Suprapubic skin (tissue), 4 donors: ENCODE data around the gene ATG16L2. TPM values are rescaled to one million over a fixed set of nuclear protein-coding genes. Genes with fewer than 3 reads are reported as not detected.

Source experiments
- DNase-seq, 2 donors: peaks; one replicate each; pipeline ENCODE4 v3.0.0-alpha.2; 2019; ENCODE audit warnings: low spot score in 2 of 2
- H3K27ac ChIP-seq: fragments of 200-600 bp; sonication (generic); one replicate; pipeline ENCODE4 v1.5.1; 2019
- H3K27me3 ChIP-seq: fragments of 200-600 bp; sonication (generic); one replicate; pipeline ENCODE4 v1.5.1; 2019
- H3K36me3 ChIP-seq: fragments of 200-600 bp; sonication (generic); one replicate; pipeline ENCODE4 v1.5.1; 2019
- H3K4me1 ChIP-seq: fragments of 200-600 bp; sonication (generic); one replicate; pipeline ENCODE4 v1.5.1; 2019
- H3K4me3 ChIP-seq: fragments of 200-600 bp; sonication (generic); one replicate; pipeline ENCODE4 v1.5.1; 2019; ENCODE audit warnings: mild to moderate bottlenecking
- H3K9me3 ChIP-seq: fragments of 200-600 bp; sonication (generic); one replicate; pipeline ENCODE4 v1.5.1; 2019
- CTCF ChIP-seq, 2 donors: fragments of 200-600 bp in 1 of 2; fragments of 450-650 bp in 1 of 2; sonication (generic) in 1 of 2; IDR thresholded peaks; one replicate each; pipeline ENCODE4 v1.5.1; 2016 to 2019; ENCODE audit warnings: antibody characterized with exemption in 2 of 2, mild to moderate bottlenecking in 1 of 2, moderate library complexity in 1 of 2
- EP300 ChIP-seq: sonication (generic); formaldehyde crosslinking; IDR thresholded peaks from one replicate; pipeline ENCODE4 v1.6.1; 2017; ENCODE audit warnings: antibody characterized with exemption
- POLR2A ChIP-seq, 2 donors: fragments of 450-650 bp; IDR thresholded peaks; one replicate each; pipeline ENCODE4 v1.6.1; 2017; ENCODE audit warnings: antibody characterized with exemption in 2 of 2, mild to moderate bottlenecking in 2 of 2, moderate library complexity in 2 of 2
- POLR2AphosphoS5 ChIP-seq, 3 donors: sonication (generic); formaldehyde crosslinking; IDR thresholded peaks; one replicate each; pipeline ENCODE4 v1.6.1; 2017; ENCODE audit warnings: antibody characterized with exemption in 3 of 3
- WGBS: methylation state at CpG from one replicate; pipeline ENCODE4 v1.1.5; 2018; 5-methylcytosine and 5-hydroxymethylcytosine counted together
- total RNA-seq, 4 donors: library from RNA; depleted of rRNA; stranded (reverse); fragments of >200 nt; gene quantifications; one replicate each; pipeline ENCODE4 v1.1.0, GENCODE V29; 2016

The ATG16L2 gene
- total RNA-seq, 4 donors from 2014 or later = 81.9 to 231 (median 111) TPM

- TF ChIP-seq EP300 (no peak), CTCF (IDR thresholded peaks at IDR 0.05) (no peak), POLR2A (IDR thresholded peaks at IDR 0.05) (no peak), POLR2AphosphoS5 (IDR thresholded peaks at IDR 0.05) (no peak)
- Histone ChIP-seq H3K27me3 (no peaks in the 10 kb centered on the region), H3K36me3 (peaks cover 3% of the 10 kb centered on the region), H3K27ac (no peak overlapping the region), H3K4me1 (peaks cover 69% of the 10 kb centered on the region), H3K4me3 (no peak overlapping the region), H3K9me3 (no peaks in the 10 kb centered on the region)
- WGBS = 67% methylated on average over 5 of the region's 7 CpGs
- no peak for DNase-seq
Measured at GRCh38 chr11:72776844-72777754, 37.1 kb upstream of the ATG16L2 start.

- Histone ChIP-seq H3K36me3 (no peaks in the 10 kb centered on the region), H3K9me3 (no peaks in the 10 kb centered on the region), H3K27ac (no peak overlapping the region), H3K4me1 (peaks cover 72% of the 10 kb centered on the region), H3K27me3 (no peaks in the 10 kb centered on the region), H3K4me3 (no peak overlapping the region)
- DNase-seq = no peak
- WGBS = 84% methylated on average over 5 of the region's 5 CpGs
- TF ChIP-seq CTCF (IDR thresholded peaks at IDR 0.05) (no peak), EP300 (no peak), POLR2A (IDR thresholded peaks at IDR 0.05) (no peak), POLR2AphosphoS5 (IDR thresholded peaks at IDR 0.05) (no peak)
Measured at GRCh38 chr11:72777755-72778278, 36.4 kb upstream of the ATG16L2 start.

- TF ChIP-seq CTCF (IDR thresholded peaks at IDR 0.05) = no peak
- no peak for TF ChIP-seq POLR2A (IDR thresholded peaks at IDR 0.05)
- Histone ChIP-seq H3K4me3 (no peak overlapping the region), H3K27ac (no peak overlapping the region), H3K27me3 (no peaks in the 10 kb centered on the region), H3K4me1 (peaks cover 62% of the 10 kb centered on the region), H3K36me3 (no peaks in the 10 kb centered on the region), H3K9me3 (no peaks in the 10 kb centered on the region)
- no peak for DNase-seq
- 89% methylated on average over 6 of the region's 7 CpGs for WGBS
Measured at GRCh38 chr11:72778535-72779494, 35.4 kb upstream of the ATG16L2 start.

GRCh38 chr11:72779495-72780128, 34.6 kb upstream of the ATG16L2 start:
- 77% methylated on average over 4 of the region's 4 CpGs for WGBS
- Histone ChIP-seq H3K27me3 (no peaks in the 10 kb centered on the region), H3K36me3 (no peaks in the 10 kb centered on the region), H3K27ac (no peak overlapping the region), H3K4me3 (peak overlapping the region; percentile 81), H3K9me3 (no peaks in the 10 kb centered on the region), H3K4me1 (peaks cover 54% of the 10 kb centered on the region)
- TF ChIP-seq POLR2AphosphoS5 (IDR thresholded peaks at IDR 0.05) (no peak), EP300 (no peak), CTCF (IDR thresholded peaks at IDR 0.05) (no peak)
- DNase-seq = no peak
